Mucosa of rectum (tissue), 2 donors: Measurements from ENCODE around the gene MAVS.

Experiments
- H3K27ac ChIP-seq, 2 donors: one replicate each; pipeline ENCODE4 v1.7.0; 2013; ENCODE audit warnings: inconsistent platforms in 2 of 2, low read depth in 2 of 2, low read length in 2 of 2
- H3K27me3 ChIP-seq, 2 donors: one replicate each; pipeline ENCODE4 v1.7.0; 2013; ENCODE audit warnings: low read length in 2 of 2; ENCODE audit not compliant: control insufficient read depth in 2 of 2, insufficient read depth in 2 of 2
- H3K36me3 ChIP-seq, 2 donors: one replicate each; pipeline ENCODE4 v1.7.0; 2013; ENCODE audit warnings: low read length in 2 of 2; ENCODE audit not compliant: control insufficient read depth in 2 of 2, insufficient read depth in 2 of 2
- H3K4me1 ChIP-seq, 2 donors: one replicate each; pipeline ENCODE4 v1.7.0; 2013; ENCODE audit warnings: low read length in 2 of 2, mild to moderate bottlenecking in 1 of 2; ENCODE audit not compliant: control insufficient read depth in 2 of 2, insufficient read depth in 2 of 2
- H3K4me3 ChIP-seq, 2 donors: one replicate each; pipeline ENCODE4 v1.7.0; 2013; ENCODE audit warnings: low read length in 2 of 2
- H3K9ac ChIP-seq, 2 donors: one replicate each; pipeline ENCODE4 v1.7.0; 2013; ENCODE audit warnings: low read length in 2 of 2, low read depth in 1 of 2, mild to moderate bottlenecking in 1 of 2
- H3K9me3 ChIP-seq, 2 donors: one replicate each; pipeline ENCODE4 v1.7.0; 2013; ENCODE audit warnings: low read length in 2 of 2; ENCODE audit not compliant: control insufficient read depth in 2 of 2
- donor health status: healthy.
- donor health status: Normal muscosa, but diverticular disease.

The MAVS gene

DNA sequence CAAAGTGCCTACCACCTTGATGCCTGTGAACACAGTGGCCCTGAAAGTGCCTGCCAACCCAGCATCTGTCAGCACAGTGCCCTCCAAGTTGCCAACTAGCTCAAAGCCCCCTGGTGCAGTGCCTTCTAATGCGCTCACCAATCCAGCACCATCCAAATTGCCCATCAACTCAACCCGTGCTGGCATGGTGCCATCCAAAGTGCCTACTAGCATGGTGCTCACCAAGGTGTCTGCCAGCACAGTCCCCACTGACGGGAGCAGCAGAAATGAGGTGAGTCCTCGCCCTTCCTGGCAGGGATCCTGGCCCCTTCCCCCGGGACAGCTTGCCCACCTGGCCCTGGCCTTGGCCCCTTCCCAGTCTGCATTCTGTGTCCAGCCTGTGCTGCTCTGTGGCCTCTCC, 17.9 kb downstream of the MAVS start:
- Histone ChIP-seq H3K27me3 (no peaks in the 10 kb centered on the region), H3K4me3 (no peak overlapping the region), H3K27ac (no peak overlapping the region), H3K36me3 (peaks cover 65 to 76% of the 10 kb centered on the region in 2 donors), H3K9me3 (no peaks in the 10 kb centered on the region), H3K9ac (no peak overlapping the region), H3K4me1 (no peaks in the 10 kb centered on the region)

DNA sequence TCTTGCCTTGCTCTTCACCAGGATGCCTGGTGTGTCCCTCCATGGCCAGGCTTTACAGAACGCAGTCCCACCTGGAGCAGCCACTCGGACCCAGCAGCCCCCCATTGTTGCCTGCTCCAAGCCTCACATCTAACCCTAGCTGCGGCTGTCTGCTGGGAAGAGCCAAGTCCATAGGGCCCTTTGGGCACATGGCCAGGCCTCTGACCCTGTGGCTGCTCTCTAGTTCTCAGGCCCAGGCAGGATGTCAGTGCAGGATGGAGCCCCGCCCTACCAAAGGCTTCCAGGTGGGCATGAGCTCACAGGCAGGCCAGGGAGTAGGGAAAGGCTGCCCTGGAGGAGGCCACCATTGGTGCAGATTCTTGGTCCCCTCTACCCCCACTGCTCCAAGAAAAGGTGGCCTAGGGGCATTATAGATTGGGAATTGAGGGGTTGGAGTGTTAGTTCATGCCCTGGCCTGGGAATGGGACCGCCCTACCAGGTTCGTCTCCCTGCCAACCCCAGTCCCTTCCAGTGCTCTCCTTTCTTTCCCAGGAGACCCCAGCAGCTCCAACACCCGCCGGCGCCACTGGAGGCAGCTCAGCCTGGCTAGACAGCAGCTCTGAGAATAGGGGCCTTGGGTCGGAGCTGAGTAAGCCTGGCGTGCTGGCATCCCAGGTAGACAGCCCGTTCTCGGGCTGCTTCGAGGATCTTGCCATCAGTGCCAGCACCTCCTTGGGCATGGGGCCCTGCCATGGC, 18.7 kb downstream of the MAVS start:
- H3K9me3 ChIP-seq = no peaks in the 10 kb centered on the region
- H3K9ac ChIP-seq = no peak overlapping the region
- H3K36me3 ChIP-seq = peaks cover 65 to 78% of the 10 kb centered on the region in 2 donors
- H3K27ac ChIP-seq = no peak overlapping the region
- H3K4me1 ChIP-seq = peaks cover 3 to 7% of the 10 kb centered on the region in 2 donors
- H3K27me3 ChIP-seq = no peaks in the 10 kb centered on the region
- H3K4me3 ChIP-seq = no peak overlapping the region

DNA sequence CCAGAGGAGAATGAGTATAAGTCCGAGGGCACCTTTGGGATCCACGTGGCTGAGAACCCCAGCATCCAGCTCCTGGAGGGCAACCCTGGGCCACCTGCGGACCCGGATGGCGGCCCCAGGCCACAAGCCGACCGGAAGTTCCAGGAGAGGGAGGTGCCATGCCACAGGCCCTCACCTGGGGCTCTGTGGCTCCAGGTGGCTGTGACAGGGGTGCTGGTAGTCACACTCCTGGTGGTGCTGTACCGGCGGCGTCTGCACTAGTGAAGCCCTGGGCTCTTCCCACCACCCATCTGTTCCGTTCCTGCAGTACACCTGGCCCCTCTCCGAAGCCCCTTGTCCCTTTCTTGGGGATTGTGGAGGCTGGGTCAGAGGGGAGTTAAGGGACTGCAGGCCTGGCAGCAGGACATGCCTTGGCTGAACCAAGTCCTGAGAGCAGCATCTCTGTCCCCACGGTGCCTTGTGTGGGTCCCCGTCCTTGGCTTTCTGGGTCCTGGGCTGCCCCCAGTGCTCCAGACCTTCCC, 19.3 kb downstream of the MAVS start:
- Histone ChIP-seq H3K27me3 (no peaks in the 10 kb centered on the region), H3K9ac (no peak overlapping the region), H3K9me3 (no peaks in the 10 kb centered on the region), H3K4me1 (peaks cover 3 to 8% of the 10 kb centered on the region in 2 donors), H3K27ac (no peak overlapping the region), H3K4me3 (no peak overlapping the region), H3K36me3 (peaks cover 65 to 76% of the 10 kb centered on the region in 2 donors)

DNA sequence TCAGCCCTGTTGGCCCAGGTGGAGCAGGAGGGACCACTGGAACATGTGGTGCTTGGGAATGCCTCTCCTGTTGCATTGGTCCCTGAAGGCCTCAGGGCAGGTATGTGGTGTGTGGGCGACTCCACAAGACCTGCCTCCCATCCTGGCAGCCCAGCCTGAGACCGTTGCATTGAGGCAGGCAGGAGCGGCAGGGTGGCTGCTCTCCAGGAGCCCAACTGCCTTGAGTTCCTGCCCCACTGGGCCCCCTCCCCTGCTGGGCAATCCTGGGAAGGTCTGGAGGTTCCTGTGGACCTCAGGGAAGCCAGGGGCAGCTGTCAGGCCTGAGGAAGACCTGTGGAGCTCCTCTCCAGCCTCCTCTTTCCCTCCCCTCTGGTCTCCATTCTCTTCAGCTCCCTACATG, 19.8 kb downstream of the MAVS start:
- H3K4me1 ChIP-seq = peaks cover 3 to 8% of the 10 kb centered on the region in 2 donors
- H3K36me3 ChIP-seq = peaks cover 65 to 76% of the 10 kb centered on the region in 2 donors
- no peak overlapping the region for H3K9ac ChIP-seq

DNA sequence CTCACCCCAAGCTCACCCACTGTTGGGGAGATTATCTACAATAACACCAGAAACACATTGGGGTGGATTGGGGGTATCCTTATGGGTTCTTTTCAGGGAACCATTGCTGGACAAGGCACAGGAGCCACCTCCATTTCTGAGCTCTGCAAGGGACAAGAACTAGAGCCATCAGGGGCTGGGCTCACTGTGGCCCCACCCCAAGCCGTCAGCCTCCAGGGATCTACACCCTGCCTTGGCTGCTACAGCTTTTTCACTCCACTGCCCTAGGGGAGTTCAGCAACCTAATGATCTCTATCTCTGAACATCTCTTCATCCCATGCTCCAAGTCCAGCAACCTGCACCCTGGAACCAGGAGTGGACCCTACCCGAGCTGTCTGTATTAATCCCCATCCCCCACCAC, 21.2 kb downstream of the MAVS start:
- H3K9me3 ChIP-seq = no peaks in the 10 kb centered on the region
- H3K9ac ChIP-seq = no peak overlapping the region
- H3K4me1 ChIP-seq = peaks cover 3 to 8% of the 10 kb centered on the region in 2 donors
- no peak overlapping the region for H3K27ac ChIP-seq
- no peak overlapping the region for H3K4me3 ChIP-seq
- peaks cover 59 to 75% of the 10 kb centered on the region in 2 donors for H3K36me3 ChIP-seq
- H3K27me3 ChIP-seq = no peaks in the 10 kb centered on the region

More for the DNA sequence above, 19.8 kb downstream of the MAVS start:
- no peaks in the 10 kb centered on the region for H3K27me3 ChIP-seq
- H3K9me3 ChIP-seq = no peaks in the 10 kb centered on the region
- no peak overlapping the region for H3K27ac ChIP-seq
- no peak overlapping the region for H3K4me3 ChIP-seq

DNA sequence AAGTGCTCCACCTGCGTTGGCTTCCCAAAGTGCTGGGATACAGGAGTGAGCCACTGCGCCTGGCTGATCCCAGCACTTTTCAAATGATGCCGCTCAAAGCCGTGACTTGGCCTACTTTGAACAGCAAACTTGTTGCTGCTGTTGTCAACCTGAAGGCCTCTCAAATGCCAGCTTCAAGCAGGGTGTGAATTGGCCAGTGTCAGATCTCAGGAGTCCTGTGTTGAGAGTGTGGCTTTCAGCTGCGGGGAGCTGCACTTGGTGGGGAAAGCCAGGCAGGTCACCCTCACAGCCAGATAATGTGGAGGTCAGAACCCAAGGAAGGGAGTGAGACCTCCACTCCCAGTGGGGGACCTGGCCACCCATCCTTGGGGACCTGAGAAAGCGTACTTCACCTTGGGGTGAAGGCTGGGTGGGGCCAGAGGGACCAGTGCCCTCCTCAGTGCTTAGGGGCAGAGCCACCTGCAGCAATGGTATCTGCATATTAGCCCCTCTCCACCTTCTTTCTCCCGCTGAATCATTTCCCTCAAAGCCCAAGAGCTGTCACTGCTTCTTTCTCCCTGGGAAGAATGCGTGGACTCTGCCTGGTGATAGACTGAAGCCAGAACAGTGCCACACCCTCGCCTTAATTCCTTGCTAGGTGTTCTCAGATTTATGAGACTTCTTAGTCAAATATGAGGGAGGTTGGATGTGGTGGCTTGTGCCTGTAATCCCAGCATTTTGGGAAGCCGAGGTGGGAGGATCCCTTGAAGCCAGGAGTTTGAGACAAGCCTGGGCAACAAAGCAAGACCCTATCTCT, 23.4 kb downstream of the MAVS start:
- Histone ChIP-seq H3K27me3 (no peaks in the 10 kb centered on the region), H3K36me3 (peaks cover 46 to 70% of the 10 kb centered on the region in 2 donors)

DNA sequence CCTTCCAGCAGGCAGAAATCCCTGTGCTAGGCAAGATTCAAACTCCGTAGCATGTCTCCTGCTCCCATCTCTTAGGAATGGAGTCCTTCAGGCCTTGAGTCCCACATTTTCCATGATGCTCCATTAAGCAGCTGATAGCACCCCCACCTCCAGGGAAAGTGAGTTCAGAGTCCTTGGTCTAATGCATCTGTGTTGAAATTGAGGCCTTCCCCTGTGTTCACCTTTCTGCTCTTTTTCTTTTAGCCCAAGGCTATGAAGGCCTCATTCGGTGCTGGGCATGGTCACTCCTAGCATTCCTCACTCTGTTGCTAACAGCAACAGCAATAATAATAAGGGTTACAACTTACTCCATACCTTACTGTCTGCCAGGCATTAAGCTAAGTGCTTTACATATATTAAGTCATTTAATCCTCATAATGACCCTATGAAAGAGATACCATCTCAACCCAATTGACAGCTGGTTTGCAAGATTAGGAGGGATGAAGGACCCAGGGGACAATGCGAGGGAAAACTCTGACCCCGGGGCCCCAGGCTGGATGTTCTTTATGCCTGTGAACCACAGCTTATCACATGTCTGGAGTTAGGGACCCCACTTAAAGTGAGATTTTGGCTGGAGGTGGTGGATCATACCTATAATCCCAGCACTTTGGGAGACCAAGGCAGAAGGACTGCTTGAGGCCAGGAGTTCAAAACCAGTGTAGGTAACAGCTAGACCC, 25.1 kb downstream of the MAVS start:
- H3K27ac ChIP-seq = no peak overlapping the region
- H3K9me3 ChIP-seq = no peaks in the 10 kb centered on the region
- H3K36me3 ChIP-seq = peaks cover 29 to 62% of the 10 kb centered on the region in 2 donors
- peaks cover 3 to 8% of the 10 kb centered on the region in 2 donors for H3K4me1 ChIP-seq
- H3K9ac ChIP-seq = no peak overlapping the region
- H3K27me3 ChIP-seq = no peaks in the 10 kb centered on the region
- H3K4me3 ChIP-seq = no peak overlapping the region

More for the DNA sequence above, 23.4 kb downstream of the MAVS start:
- Histone ChIP-seq H3K9ac (no peak overlapping the region), H3K4me1 (peaks cover 3 to 8% of the 10 kb centered on the region in 2 donors), H3K27ac (no peak overlapping the region), H3K4me3 (no peak overlapping the region), H3K9me3 (no peaks in the 10 kb centered on the region)

DNA sequence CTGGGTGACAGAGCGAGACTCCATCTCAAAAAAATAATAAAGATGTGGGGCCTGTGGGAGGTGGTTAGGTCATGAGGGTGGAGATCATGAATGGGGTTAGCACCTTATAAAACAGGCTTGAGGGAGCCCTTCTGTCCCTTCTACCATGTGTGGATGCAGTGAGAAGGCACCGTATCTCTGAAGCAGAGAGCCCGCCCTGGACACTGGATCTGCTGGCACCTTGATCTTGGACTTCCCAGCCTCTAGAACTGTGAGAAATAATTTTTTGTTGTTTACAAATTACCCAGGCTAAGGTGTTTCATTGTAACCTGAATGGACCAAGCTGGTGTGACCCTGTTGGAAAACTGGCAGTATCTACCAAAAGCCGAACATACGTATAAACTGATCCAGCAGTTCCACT, 26.9 kb downstream of the MAVS start:
- no peak overlapping the region for H3K27ac ChIP-seq
- H3K4me3 ChIP-seq = no peak overlapping the region
- H3K4me1 ChIP-seq = peaks cover 3 to 8% of the 10 kb centered on the region in 2 donors
- H3K9me3 ChIP-seq = no peaks in the 10 kb centered on the region
- H3K36me3 ChIP-seq = peaks cover 21 to 49% of the 10 kb centered on the region in 2 donors
- H3K9ac ChIP-seq = no peak overlapping the region
- H3K27me3 ChIP-seq = no peaks in the 10 kb centered on the region

DNA sequence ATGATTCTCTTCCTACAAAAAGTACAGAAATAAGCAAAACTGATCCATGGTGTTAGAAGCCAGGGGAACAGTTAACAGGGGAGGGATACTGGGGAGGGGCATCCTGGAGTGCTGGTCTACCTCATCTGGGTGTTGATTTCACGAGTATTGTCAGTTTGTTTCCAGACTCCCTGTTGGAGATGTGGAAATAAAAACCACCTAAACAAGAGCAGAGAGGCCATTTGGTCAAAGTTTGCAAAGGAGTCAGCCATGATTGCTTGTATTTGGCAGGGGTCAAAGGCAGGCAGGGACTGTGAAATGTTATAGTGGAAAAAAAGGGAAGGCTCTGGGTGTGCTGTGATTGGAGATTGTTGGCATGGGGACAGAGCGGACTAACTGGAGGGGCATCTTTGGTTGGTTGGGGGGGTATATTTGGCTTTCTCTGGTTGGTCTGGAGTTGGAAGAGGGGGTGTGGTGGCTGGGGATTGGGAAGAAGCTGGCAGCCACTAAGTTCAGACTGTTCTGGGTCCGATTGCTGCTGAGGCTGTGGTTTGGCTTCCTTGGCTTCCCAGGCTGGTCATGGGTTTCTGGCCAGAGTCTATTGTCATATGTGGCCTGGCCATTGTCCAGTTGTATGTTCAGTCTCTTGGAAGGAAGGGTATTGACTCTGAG, 27.7 kb downstream of the MAVS start:
- no peak overlapping the region for H3K4me3 ChIP-seq
- no peaks in the 10 kb centered on the region for H3K9me3 ChIP-seq
- peaks cover 21 to 47% of the 10 kb centered on the region in 2 donors for H3K36me3 ChIP-seq
- H3K27me3 ChIP-seq = no peaks in the 10 kb centered on the region
- peaks cover 3 to 8% of the 10 kb centered on the region in 2 donors for H3K4me1 ChIP-seq
- H3K9ac ChIP-seq = no peak overlapping the region
- H3K27ac ChIP-seq = no peak overlapping the region
